Effector memory CD4-positive, alpha-beta T cell (primary cell): ENCODE measurements around the gene MYO3B.

Experiments
- DNase-seq, 3 donors: peaks; one replicate each; pipeline ENCODE4 v3.0.0-alpha.2; 2020
- H3K27ac ChIP-seq: 2 replicates; pipeline ENCODE4 v1.7.0; 2013; ENCODE audit warnings: mild to moderate bottlenecking, low read length, moderate library complexity; ENCODE audit not compliant: insufficient read depth, poor library complexity, severe bottlenecking
- H3K27me3 ChIP-seq: replicated peaks from 2 replicates; pipeline ENCODE4 v1.7.0; 2013; ENCODE audit warnings: mild to moderate bottlenecking, low read length; ENCODE audit not compliant: insufficient read depth, control insufficient read depth, poor library complexity, severe bottlenecking
- H3K36me3 ChIP-seq: 2 replicates; pipeline ENCODE4 v1.7.0; 2013; ENCODE audit warnings: mild to moderate bottlenecking, low read length, moderate library complexity; ENCODE audit not compliant: control insufficient read depth, insufficient read depth
- H3K4me1 ChIP-seq: 2 replicates; pipeline ENCODE4 v1.7.0; 2013; ENCODE audit warnings: low read length, mild to moderate bottlenecking; ENCODE audit not compliant: control insufficient read depth, insufficient read depth, poor library complexity, severe bottlenecking
- H3K4me3 ChIP-seq: 2 replicates; pipeline ENCODE4 v1.7.0; 2013; ENCODE audit warnings: low read length, low read depth, mild to moderate bottlenecking; ENCODE audit not compliant: insufficient read depth, poor library complexity, severe bottlenecking
- H3K9me3 ChIP-seq: 2 replicates; pipeline ENCODE4 v1.7.0; 2013; ENCODE audit warnings: mild to moderate bottlenecking, low read length, moderate library complexity; ENCODE audit not compliant: control insufficient read depth

Gene MYO3B

DNA sequence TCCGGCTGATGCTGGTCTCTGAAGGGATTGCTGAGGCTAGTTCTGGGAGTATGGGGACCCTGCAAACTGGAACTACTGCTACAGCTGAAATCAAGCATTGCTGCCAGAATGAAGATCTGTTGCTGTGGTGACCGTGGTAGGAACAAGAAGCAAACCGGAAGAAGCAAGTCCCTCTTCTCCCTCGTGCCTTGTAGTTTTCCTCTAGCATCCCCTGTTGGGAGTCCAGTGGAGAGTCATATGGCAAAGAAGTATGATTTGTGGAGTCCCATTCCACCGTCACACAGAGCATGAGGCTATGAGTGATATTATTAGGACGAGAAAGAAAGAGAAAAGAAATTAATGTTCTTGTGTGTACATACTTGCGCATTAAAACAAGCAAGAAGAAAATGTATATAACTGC is 398.3 kb downstream of the MYO3B start:
- H3K36me3 ChIP-seq, result no peaks in the 10 kb centered on the region
- H3K27ac ChIP-seq, result no peak overlapping the region
- no peaks in the 10 kb centered on the region for H3K27me3 ChIP-seq
- no peaks in the 10 kb centered on the region for H3K9me3 ChIP-seq
- H3K4me1 ChIP-seq, result no peaks in the 10 kb centered on the region
- H3K4me3 ChIP-seq, result no peak overlapping the region
- DNase-seq, result no peak

DNA sequence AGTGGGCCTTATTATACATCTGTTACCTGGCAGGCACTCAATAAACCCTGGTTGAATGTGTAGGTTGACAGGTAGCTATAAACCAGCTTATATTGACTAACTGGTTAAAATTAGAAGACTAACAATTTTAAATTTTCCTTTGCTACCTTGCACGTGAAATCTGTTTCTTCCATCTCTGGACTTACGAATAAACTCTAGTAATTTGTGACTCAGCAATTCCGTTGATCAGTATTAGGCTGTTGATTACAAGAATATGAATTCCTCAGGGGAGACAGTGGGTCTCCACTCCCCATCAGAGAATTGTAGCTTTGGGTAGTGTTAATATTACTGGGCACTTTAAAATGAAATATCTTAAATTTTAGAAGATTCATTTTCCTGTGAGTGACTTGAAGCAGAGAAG is 399.4 kb downstream of the MYO3B start:
- Histone ChIP-seq H3K27ac (no peak overlapping the region), H3K4me3 (no peak overlapping the region), H3K36me3 (no peaks in the 10 kb centered on the region), H3K4me1 (no peaks in the 10 kb centered on the region), H3K27me3 (no peaks in the 10 kb centered on the region), H3K9me3 (no peaks in the 10 kb centered on the region)
- DNase-seq, result no peak

DNA sequence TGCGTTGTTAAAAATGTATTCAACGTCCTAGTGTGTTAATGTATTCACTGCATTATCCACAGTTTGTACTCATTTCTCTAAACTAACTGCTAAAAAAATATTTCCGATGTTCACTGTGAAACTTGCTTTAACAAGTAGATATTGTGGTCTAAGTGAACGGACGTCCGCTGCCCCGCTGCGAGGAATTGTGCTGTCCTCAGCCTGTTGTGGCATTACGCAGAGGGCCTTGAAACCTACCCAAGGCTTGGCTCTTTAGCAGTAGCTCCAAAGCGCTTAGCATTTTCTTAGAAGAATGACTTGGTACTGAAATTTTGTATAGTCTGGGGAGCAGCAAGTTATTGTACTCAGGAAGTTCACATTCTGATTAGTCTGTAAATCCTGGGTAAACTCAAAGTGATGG is 400.7 kb downstream of the MYO3B start:
- DNase-seq, result no peak
- no peaks in the 10 kb centered on the region for H3K9me3 ChIP-seq
- no peaks in the 10 kb centered on the region for H3K4me1 ChIP-seq
- H3K4me3 ChIP-seq, result no peak overlapping the region
- H3K27me3 ChIP-seq, result no peaks in the 10 kb centered on the region
- H3K27ac ChIP-seq, result no peak overlapping the region
- H3K36me3 ChIP-seq, result no peaks in the 10 kb centered on the region

DNA sequence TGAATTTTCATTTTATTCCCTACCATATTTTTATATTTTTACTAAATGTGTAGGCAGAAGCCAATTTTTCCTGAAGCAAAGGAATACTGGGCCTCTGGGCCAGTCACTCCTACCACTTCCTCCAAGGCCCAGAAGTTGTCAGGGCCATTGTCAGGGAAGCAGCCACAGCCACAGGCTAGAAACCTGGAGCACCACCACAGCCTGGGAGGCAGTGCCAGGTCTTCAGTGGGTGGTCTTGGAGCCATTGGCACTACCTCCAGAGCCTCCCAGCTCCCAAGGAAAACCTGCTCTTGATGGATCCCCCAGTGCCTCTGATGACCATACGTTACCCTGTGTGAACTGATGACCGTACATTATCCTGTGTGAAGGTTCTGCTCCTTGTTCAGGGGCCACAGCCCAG is 401.6 kb downstream of the MYO3B start:
- Histone ChIP-seq H3K36me3 (no peaks in the 10 kb centered on the region), H3K27ac (no peak overlapping the region), H3K4me1 (no peaks in the 10 kb centered on the region), H3K4me3 (no peak overlapping the region), H3K9me3 (no peaks in the 10 kb centered on the region), H3K27me3 (no peaks in the 10 kb centered on the region)
- DNase-seq, result no peak

DNA sequence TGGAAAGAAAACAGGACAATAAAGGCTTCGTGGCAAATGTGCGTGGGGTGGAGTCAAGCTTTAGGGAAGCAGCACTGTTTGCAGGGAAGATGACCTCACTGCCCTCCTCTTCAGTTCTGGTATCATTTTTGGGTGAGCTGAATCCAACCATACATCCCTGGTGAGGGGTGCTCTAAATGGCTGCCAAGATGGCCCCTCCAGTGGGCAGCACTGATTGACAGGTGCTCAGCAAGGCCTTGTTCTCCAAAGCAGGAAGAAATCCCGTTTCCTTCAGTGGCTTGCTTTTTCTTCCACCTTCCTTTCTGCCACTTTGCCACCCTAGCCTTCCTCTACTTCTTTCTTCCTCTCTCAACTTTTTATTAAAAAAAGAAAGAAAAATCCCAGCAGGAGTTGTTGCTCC is 404.4 kb downstream of the MYO3B start:
- no peak for DNase-seq
- no peaks in the 10 kb centered on the region for H3K4me1 ChIP-seq
- H3K4me3 ChIP-seq, result no peak overlapping the region
- H3K9me3 ChIP-seq, result no peaks in the 10 kb centered on the region
- H3K27me3 ChIP-seq, result no peaks in the 10 kb centered on the region
- H3K27ac ChIP-seq, result no peak overlapping the region
- no peaks in the 10 kb centered on the region for H3K36me3 ChIP-seq

DNA sequence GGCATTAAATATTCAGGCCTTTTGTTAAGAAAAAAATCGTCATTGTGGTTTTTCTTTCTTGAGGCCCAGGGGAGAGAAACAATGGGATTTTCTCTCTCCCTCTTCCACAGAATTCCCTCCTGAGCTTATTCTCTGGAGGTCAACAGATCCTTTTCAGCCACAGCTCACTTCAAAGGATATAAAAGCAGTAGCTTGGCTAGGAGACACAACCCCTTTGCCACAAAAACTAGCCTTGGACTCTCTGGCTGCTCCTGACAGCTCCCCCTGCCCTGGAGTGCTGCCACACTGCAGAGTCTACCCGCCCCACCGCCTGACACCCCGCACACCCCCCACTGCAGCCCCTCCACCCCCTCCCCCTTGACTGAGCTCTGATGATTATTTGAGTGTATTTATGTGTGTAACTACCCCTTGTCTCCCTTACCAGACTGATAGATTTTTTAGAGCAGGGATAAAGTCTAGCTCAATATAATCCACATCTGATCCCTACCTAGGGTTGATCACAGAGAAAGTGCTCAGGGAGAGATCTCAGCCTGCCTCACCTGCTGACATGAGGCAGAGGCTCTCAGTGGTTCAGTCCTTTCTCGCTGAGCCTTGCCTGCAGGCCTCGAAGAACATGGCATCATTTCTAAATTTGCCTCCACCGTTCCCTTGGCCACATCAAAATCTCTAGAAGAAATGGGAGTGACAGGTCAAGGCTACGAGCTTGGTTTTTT is 405.0 kb downstream of the MYO3B start:
- H3K9me3 ChIP-seq, result no peaks in the 10 kb centered on the region
- no peaks in the 10 kb centered on the region for H3K4me1 ChIP-seq
- H3K27ac ChIP-seq, result no peak overlapping the region
- H3K27me3 ChIP-seq, result no peaks in the 10 kb centered on the region
- H3K4me3 ChIP-seq, result no peak overlapping the region
- no peaks in the 10 kb centered on the region for H3K36me3 ChIP-seq
- no peak for DNase-seq

DNA sequence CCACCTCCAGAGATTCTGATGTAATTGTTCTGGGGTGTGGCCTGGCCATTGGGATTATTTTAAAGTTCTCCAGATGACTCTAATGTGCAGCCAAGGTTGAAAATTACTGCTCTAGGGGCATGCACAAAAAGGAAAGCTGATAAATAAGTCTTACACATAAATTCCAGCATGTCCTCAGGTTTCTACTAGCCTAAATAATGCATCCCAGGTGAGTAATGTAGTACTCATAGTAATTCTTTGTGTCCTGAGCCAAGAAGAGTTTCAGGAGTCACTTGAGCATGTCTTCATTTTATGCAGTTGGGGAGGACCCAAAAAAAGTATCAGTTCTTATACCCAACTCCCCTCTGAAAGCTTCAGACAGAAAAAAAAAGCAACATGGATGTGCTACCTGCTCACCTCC is 407.1 kb downstream of the MYO3B start:
- Histone ChIP-seq H3K36me3 (no peaks in the 10 kb centered on the region), H3K27ac (no peak overlapping the region), H3K4me1 (no peaks in the 10 kb centered on the region), H3K4me3 (no peak overlapping the region), H3K9me3 (no peaks in the 10 kb centered on the region), H3K27me3 (no peaks in the 10 kb centered on the region)
- DNase-seq, result no peak

DNA sequence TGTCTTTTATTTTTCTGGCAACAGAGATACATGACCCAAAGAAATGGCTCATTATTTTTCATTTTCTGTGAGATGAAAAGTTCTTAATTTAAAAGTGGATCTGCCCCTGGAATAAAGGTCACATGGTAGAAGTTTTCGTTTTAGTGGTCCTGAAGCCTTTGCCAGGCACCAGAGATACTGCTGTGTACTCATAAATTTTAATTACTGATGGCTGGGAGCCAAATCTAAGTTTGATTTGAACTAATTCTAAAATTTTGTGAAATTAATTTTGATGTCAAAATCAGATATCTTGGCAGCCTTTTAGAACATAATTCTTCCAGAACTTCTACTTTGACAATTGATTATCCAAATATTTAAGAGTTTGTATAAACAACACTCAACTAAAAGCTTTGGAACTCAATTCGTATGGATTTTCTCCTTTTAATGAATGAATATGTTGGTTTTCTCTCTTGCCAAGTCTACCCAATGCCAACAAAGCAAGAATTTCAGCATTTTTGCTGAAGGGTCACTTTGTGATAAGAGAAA is 408.7 kb downstream of the MYO3B start:
- H3K9me3 ChIP-seq, result no peaks in the 10 kb centered on the region
- no peak overlapping the region for H3K4me3 ChIP-seq
- H3K36me3 ChIP-seq, result no peaks in the 10 kb centered on the region
- no peak overlapping the region for H3K27ac ChIP-seq
- no peaks in the 10 kb centered on the region for H3K4me1 ChIP-seq
- DNase-seq, result no peak
- no peaks in the 10 kb centered on the region for H3K27me3 ChIP-seq

DNA sequence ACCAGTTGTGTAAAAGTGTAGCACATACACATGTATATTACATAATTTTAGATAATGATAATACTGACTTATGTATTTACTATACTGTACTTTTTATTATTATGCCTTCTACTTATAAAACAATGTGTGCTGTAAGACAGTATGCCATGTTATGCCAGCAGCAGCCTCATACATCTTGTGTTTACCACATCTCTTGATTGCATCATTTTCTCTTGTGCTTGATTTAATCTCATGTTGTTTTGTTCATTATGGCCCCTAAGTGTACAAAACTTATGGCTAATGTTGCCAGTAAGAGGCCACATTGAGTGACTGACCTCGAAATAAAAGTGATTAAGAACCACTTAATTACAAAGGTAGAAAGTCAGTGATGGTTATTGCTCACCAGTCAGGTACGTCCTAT is 409.2 kb downstream of the MYO3B start:
- DNase-seq, result no peak
- no peak overlapping the region for H3K4me3 ChIP-seq
- no peaks in the 10 kb centered on the region for H3K9me3 ChIP-seq
- no peak overlapping the region for H3K27ac ChIP-seq
- no peaks in the 10 kb centered on the region for H3K36me3 ChIP-seq
- H3K4me1 ChIP-seq, result no peaks in the 10 kb centered on the region
- no peaks in the 10 kb centered on the region for H3K27me3 ChIP-seq

DNA sequence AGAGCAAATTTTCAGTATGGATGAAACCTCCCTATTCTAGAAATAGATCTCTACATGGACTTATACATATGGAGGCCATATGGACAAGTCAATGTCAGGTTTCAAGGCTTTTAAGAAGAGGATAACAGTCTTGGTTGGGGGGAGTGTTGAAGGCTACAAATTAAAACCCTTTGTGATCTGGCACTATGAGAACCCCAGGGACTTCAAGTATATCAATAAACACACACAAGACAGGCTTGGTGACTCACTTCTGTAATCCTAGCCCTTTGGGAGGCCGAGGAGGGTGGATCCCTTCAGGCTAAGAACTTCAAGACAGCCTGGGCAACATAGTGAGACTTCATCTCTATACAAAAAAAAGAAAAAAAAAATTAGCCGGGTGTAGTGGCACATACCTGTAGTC is 410.0 kb downstream of the MYO3B start:
- Histone ChIP-seq H3K27me3 (no peaks in the 10 kb centered on the region), H3K36me3 (no peaks in the 10 kb centered on the region), H3K9me3 (no peaks in the 10 kb centered on the region), H3K4me1 (no peaks in the 10 kb centered on the region), H3K4me3 (no peak overlapping the region), H3K27ac (no peak overlapping the region)
- no peak for DNase-seq
